MM.1S (cell line): Measurements from ENCODE around the gene UBAC1.

Experiments used
- DNase-seq: peaks from one replicate; pipeline ENCODE4 v3.0.0-alpha.2; 2015
- H2AFZ ChIP-seq: fragments of 300-600 bp; sonication (generic); 2 replicates; pipeline ENCODE4 v1.6.0; 2016; ENCODE audit warnings: antibody characterized with exemption, low read length
- H3F3A ChIP-seq: fragments of 300-600 bp; sonication (generic); 2 replicates; pipeline ENCODE4 v1.6.1; 2016; ENCODE audit warnings: mild to moderate bottlenecking, antibody characterized with exemption, low read length, moderate library complexity, mixed read lengths; ENCODE audit not compliant: insufficient read depth
- H3K27ac ChIP-seq: fragments of 300-600 bp; sonication (generic); 2 replicates; pipeline ENCODE4 v1.5.1; 2016; ENCODE audit warnings: mild to moderate bottlenecking, low read length
- H3K27me3 ChIP-seq: fragments of 300-600 bp; sonication (generic); replicated peaks from 2 replicates; pipeline ENCODE4 v1.6.0; 2016; ENCODE audit warnings: low read length; ENCODE audit not compliant: insufficient read depth
- H3K36me3 ChIP-seq: fragments of 300-600 bp; sonication (generic); replicated peaks from 2 replicates; pipeline ENCODE4 v1.6.1; 2016; ENCODE audit warnings: mild to moderate bottlenecking, low read length, mixed read lengths; ENCODE audit not compliant: insufficient read depth
- H3K4me1 ChIP-seq: fragments of 300-600 bp; sonication (generic); 2 replicates; pipeline ENCODE4 v1.6.1; 2016; ENCODE audit warnings: low read length, mixed read lengths
- H3K4me2 ChIP-seq: fragments of 300-600 bp; sonication (generic); 2 replicates; pipeline ENCODE4 v1.6.0; 2016; ENCODE audit warnings: low read depth, low read length
- H3K4me3 ChIP-seq: fragments of 300-600 bp; sonication (generic); 2 replicates; pipeline ENCODE4 v1.5.1; 2016; ENCODE audit warnings: low read length, mixed read lengths
- H3K79me2 ChIP-seq: fragments of 300-600 bp; sonication (generic); 2 replicates; pipeline ENCODE4 v1.6.1; 2016; ENCODE audit warnings: mixed run types, low read length, mixed read lengths
- H3K9ac ChIP-seq: fragments of 300-600 bp; sonication (generic); 2 replicates; pipeline ENCODE4 v1.6.1; 2016; ENCODE audit warnings: low read length, mixed read lengths
- H3K9me2 ChIP-seq: fragments of 300-600 bp; sonication (generic); replicated peaks from 2 replicates; pipeline ENCODE4 v1.6.1; 2016; ENCODE audit warnings: mild to moderate bottlenecking, low read length, mixed read lengths; ENCODE audit not compliant: insufficient read depth
- H3K9me3 ChIP-seq: fragments of 300-600 bp; sonication (generic); replicated peaks from 2 replicates; pipeline ENCODE4 v1.6.1; 2016; ENCODE audit warnings: mild to moderate bottlenecking, low read length, mixed read lengths; ENCODE audit not compliant: insufficient read depth
- H4K20me1 ChIP-seq: fragments of 300-600 bp; sonication (generic); 2 replicates; pipeline ENCODE4 v1.6.1; 2016; ENCODE audit warnings: mild to moderate bottlenecking, low read length, moderate library complexity, mixed read lengths; ENCODE audit not compliant: insufficient read depth
- CTCF ChIP-seq: fragments of 300-600 bp; sonication (generic); IDR thresholded peaks from 2 replicates; pipeline ENCODE4 v1.5.1; 2016; ENCODE audit warnings: antibody characterized with exemption, low read length, mixed read lengths
- EZH2 ChIP-seq: fragments of 300-600 bp; sonication (generic); optimal IDR thresholded peaks from 2 replicates; pipeline ENCODE3; 2017; ENCODE audit warnings: low read depth, mild to moderate bottlenecking, antibody characterized with exemption, low read length, mixed read lengths
- EZH2phosphoT487 ChIP-seq: fragments of 300-600 bp; sonication (generic); IDR thresholded peaks from 2 replicates; pipeline ENCODE4 v1.6.1; 2018; ENCODE audit warnings: antibody characterized with exemption, low read length

The UBAC1 gene

GRCh38 chr9:135993765-135994500 is 32.8 kb upstream of the UBAC1 start:
- no peak for TF ChIP-seq EZH2phosphoT487
- no peak for TF ChIP-seq CTCF
- no peak for TF ChIP-seq EZH2
- Histone ChIP-seq H3K4me1 (peaks cover 3% of the 10 kb centered on the region; the same call in 1 of the 2 replicates), H3K27ac (no peak overlapping the region), H3K36me3 (no peaks in the 10 kb centered on the region), H3K79me2 (no peaks in the 10 kb centered on the region), H3K9me2 (no peaks in the 10 kb centered on the region), H2AFZ (no peak overlapping the region), H3K4me3 (no peak overlapping the region), H3K4me2 (no peak overlapping the region), H3K9me3 (no peaks in the 10 kb centered on the region), H4K20me1 (no peaks in the 10 kb centered on the region), H3F3A (no peaks in the 10 kb centered on the region), H3K27me3 (peaks cover 88% of the 10 kb centered on the region), H3K9ac (no peak overlapping the region)
- DNase-seq: no peak

GRCh38 chr9:135993409-135993742 is 32.2 kb upstream of the UBAC1 start:
- no peak overlapping the region for H3K4me3 ChIP-seq
- no peaks in the 10 kb centered on the region for H3K9me3 ChIP-seq
- H3K9ac ChIP-seq: no peak overlapping the region
- H3K27me3 ChIP-seq: peaks cover 88% of the 10 kb centered on the region
- no peak overlapping the region for H2AFZ ChIP-seq
- no peak for TF ChIP-seq EZH2
- no peak for TF ChIP-seq CTCF
- no peak for TF ChIP-seq EZH2phosphoT487
- no peak overlapping the region for H3K4me2 ChIP-seq
- DNase-seq: no peak
- no peaks in the 10 kb centered on the region for H4K20me1 ChIP-seq
- H3K27ac ChIP-seq: no peak overlapping the region
- H3F3A ChIP-seq: no peaks in the 10 kb centered on the region
- H3K9me2 ChIP-seq: no peaks in the 10 kb centered on the region
- H3K4me1 ChIP-seq: peaks cover 3% of the 10 kb centered on the region; the same call in 1 of the 2 replicates
- H3K79me2 ChIP-seq: no peaks in the 10 kb centered on the region
- H3K36me3 ChIP-seq: no peaks in the 10 kb centered on the region

GRCh38 chr9:135992486-135993408 is 31.6 kb upstream of the UBAC1 start:
- peak; percentile 45 for DNase-seq
- H3K79me2 ChIP-seq: no peaks in the 10 kb centered on the region
- H3K27ac ChIP-seq: no peak overlapping the region
- H3F3A ChIP-seq: no peaks in the 10 kb centered on the region
- peaks cover 88% of the 10 kb centered on the region for H3K27me3 ChIP-seq
- no peaks in the 10 kb centered on the region for H3K9me3 ChIP-seq
- H3K4me2 ChIP-seq: peak overlapping the region; percentile 30; the same call in 1 of the 2 replicates
- no peak overlapping the region for H2AFZ ChIP-seq
- no peaks in the 10 kb centered on the region for H3K9me2 ChIP-seq
- no peaks in the 10 kb centered on the region for H3K36me3 ChIP-seq
- H3K4me3 ChIP-seq: no peak overlapping the region
- H4K20me1 ChIP-seq: no peaks in the 10 kb centered on the region
- H3K9ac ChIP-seq: no peak overlapping the region
- H3K4me1 ChIP-seq: peaks cover 3% of the 10 kb centered on the region; the same call in 1 of the 2 replicates
- TF ChIP-seq CTCF: no peak
- no peak for TF ChIP-seq EZH2
- TF ChIP-seq EZH2phosphoT487: no peak
